ENCODE measurements around the gene EHD1.

- no peak for TF ChIP-seq PKNOX1 (IDR thresholded peaks at IDR 0.05)
- TF ChIP-seq SP1 (IDR thresholded peaks at IDR 0.05), result no peak
- TF ChIP-seq BHLHE40 (IDR thresholded peaks at IDR 0.05; ENCODE audit: borderline replicate concordance), result no peak
- TF ChIP-seq NFRKB (IDR thresholded peaks at IDR 0.05), result no peak
Observed at GRCh38 chr11:64864135-64864472, 14.3 kb downstream of the EHD1 start.

Measured in HEK293T (cell line).